ENCODE measurements around the gene SYNDIG1.

The SYNDIG1 gene

DNA sequence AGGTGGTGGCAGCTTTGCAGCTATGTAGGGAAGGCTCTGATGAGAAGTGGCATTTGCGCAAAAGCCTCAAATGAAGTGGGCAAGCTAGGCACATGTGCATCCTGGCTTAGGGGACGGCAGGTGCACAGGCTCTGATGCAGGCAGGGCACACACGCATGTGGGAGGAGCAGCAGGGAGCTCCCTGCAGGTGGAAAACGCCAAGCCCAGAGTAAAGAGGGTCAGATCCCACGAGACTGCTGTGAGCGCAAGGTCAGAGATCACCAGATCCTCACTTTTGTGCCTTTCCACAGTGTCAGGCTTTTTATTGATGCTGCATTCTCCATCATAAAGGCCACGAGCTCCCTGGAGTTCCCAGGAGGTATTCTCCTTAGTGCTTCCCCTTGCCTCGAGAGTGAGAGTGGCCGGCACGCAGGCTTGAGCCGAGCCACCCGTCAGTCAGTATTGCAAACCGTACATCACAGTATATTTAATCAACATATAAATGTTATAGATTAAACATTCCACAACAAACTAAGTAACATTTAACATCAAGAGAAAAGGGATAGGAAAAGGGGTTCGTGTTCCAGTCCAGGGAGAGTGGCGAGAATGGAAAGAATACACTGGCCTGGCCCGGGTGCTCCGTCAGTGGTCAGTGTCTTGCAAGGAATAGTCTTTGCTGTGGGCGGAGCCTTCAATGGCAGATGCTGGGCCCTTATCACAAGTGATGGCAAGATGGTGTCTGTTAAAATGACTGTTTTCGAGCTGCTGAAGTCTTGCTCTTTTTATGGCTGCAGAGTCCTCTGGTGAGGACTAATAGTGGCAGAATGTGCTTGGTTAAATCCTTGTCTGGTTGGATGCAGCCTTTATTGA, 109.4 kb downstream of the SYNDIG1 start:
- no peaks in the 10 kb centered on the region for H3K4me1 ChIP-seq (ENCODE audit: control insufficient read depth, low read depth, low read length)
- no peak overlapping the region for H2BK15ac ChIP-seq (replicated peaks; ENCODE audit: low read depth)
- no peak overlapping the region for H2BK120ac ChIP-seq (ENCODE audit: low read depth, low read length)
- no peaks in the 10 kb centered on the region for H3K36me3 ChIP-seq (ENCODE audit: control insufficient read depth, insufficient read depth, low read length)
- H2BK5ac ChIP-seq (ENCODE audit: low read length) = no peak overlapping the region
- no peaks in the 10 kb centered on the region for H3K27me3 ChIP-seq (ENCODE audit: insufficient read depth, low read length, poor library complexity)
- H3K4ac ChIP-seq (ENCODE audit: low read depth, low read length) = no peak overlapping the region
- no peak overlapping the region for H4K8ac ChIP-seq (ENCODE audit: low read depth, low read length)
- peaks cover 1% of the 10 kb centered on the region for H3K79me1 ChIP-seq (ENCODE audit: low read length)
- no peak for DNase-seq
- H3K56ac ChIP-seq (ENCODE audit: low read length) = no peak overlapping the region
- no CpG with 5 or more reads among the region's 19 CpGs for WGBS (ENCODE audit: extremely low coverage, insufficient coverage, low lambda C conversion rate)
- H3K4me2 ChIP-seq (ENCODE audit: low read length) = no peak overlapping the region
- H3K23ac ChIP-seq (ENCODE audit: low read length) = no peak overlapping the region
- no peak overlapping the region for H4K5ac ChIP-seq (ENCODE audit: low read length)
- H3K79me2 ChIP-seq (ENCODE audit: control insufficient read depth, insufficient read depth, low read length) = no peaks in the 10 kb centered on the region
- no peak overlapping the region for H3K18ac ChIP-seq (ENCODE audit: low read length)
- H3K4me3 ChIP-seq (ENCODE audit: low read length) = no peak overlapping the region
- no peak overlapping the region for H3K9ac ChIP-seq (ENCODE audit: low read length)
- H2AK5ac ChIP-seq (ENCODE audit: low read length) = no peak overlapping the region
- no peak overlapping the region for H3K27ac ChIP-seq (ENCODE audit: low read depth, low read length)

DNA sequence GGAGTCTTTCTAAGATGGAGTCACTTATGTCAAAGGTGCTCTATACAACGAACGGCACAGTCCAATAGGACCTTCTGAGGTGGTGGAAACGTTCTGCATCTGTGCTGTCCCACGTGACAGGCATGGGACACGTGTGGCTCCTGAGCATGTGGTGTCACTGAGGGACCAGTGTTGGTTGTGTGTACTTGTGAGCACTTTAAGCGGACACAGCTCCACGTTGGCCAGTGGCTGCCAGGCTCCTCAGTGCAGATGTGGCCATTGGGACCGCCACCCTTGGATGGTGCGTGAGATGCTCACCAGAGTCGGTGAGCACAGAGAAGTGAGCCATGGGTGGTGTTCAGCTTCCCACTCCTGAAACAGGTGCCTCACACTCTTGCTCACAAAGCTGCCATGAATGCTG, 110.0 kb downstream of the SYNDIG1 start:
- Histone ChIP-seq H2AK5ac (ENCODE audit: low read length) (no peak overlapping the region), H4K5ac (ENCODE audit: low read length) (no peak overlapping the region), H3K4me3 (ENCODE audit: low read length) (no peak overlapping the region), H3K27ac (ENCODE audit: low read depth, low read length) (no peak overlapping the region), H3K4me2 (ENCODE audit: low read length) (no peak overlapping the region), H3K4me1 (ENCODE audit: control insufficient read depth, low read depth, low read length) (no peaks in the 10 kb centered on the region), H3K27me3 (ENCODE audit: insufficient read depth, low read length, poor library complexity) (no peaks in the 10 kb centered on the region), H3K56ac (ENCODE audit: low read length) (no peak overlapping the region), H3K9ac (ENCODE audit: low read length) (no peak overlapping the region), H3K79me2 (ENCODE audit: control insufficient read depth, insufficient read depth, low read length) (no peaks in the 10 kb centered on the region), H3K36me3 (ENCODE audit: control insufficient read depth, insufficient read depth, low read length) (no peaks in the 10 kb centered on the region), H2BK15ac (replicated peaks; ENCODE audit: low read depth) (no peak overlapping the region), H2BK5ac (ENCODE audit: low read length) (no peak overlapping the region), H3K18ac (ENCODE audit: low read length) (no peak overlapping the region), H3K23ac (ENCODE audit: low read length) (no peak overlapping the region), H4K8ac (ENCODE audit: low read depth, low read length) (no peak overlapping the region), H3K79me1 (ENCODE audit: low read length) (peaks cover 1% of the 10 kb centered on the region), H3K4ac (ENCODE audit: low read depth, low read length) (no peak overlapping the region), H2BK120ac (ENCODE audit: low read depth, low read length) (no peak overlapping the region)
- no CpG with 5 or more reads among the region's 10 CpGs for WGBS (ENCODE audit: extremely low coverage, insufficient coverage, low lambda C conversion rate)
- DNase-seq = no peak

DNA sequence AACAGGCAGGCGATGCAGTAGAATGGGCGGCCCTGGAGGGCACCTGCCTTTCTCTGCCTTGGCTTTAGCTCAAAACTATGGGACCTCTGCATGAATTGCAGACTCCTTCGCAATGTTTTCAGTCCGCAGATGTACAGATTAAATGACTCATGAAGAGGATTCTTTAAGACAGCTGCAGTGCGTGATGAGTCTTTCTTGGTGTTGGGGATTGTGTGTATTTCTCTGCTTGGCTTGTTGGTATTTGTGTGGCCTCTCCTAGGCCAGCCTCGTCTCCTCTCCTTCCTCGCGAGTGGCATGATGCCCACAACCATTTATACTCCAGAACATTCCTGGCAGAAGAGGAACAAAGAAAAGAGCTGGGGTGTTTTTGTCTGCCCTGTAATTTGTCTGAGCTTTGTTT, 110.6 kb downstream of the SYNDIG1 start:
- Histone ChIP-seq H2AK5ac (ENCODE audit: low read length) (no peak overlapping the region), H3K23ac (ENCODE audit: low read length) (no peak overlapping the region), H3K27me3 (ENCODE audit: insufficient read depth, low read length, poor library complexity) (no peaks in the 10 kb centered on the region), H4K5ac (ENCODE audit: low read length) (no peak overlapping the region), H3K79me1 (ENCODE audit: low read length) (peaks cover 1% of the 10 kb centered on the region), H3K79me2 (ENCODE audit: control insufficient read depth, insufficient read depth, low read length) (no peaks in the 10 kb centered on the region), H3K9ac (ENCODE audit: low read length) (no peak overlapping the region), H3K4ac (ENCODE audit: low read depth, low read length) (no peak overlapping the region), H3K4me3 (ENCODE audit: low read length) (no peak overlapping the region), H3K27ac (ENCODE audit: low read depth, low read length) (no peak overlapping the region), H3K36me3 (ENCODE audit: control insufficient read depth, insufficient read depth, low read length) (no peaks in the 10 kb centered on the region), H2BK15ac (replicated peaks; ENCODE audit: low read depth) (no peak overlapping the region), H2BK120ac (ENCODE audit: low read depth, low read length) (no peak overlapping the region), H3K4me2 (ENCODE audit: low read length) (no peak overlapping the region), H2BK5ac (ENCODE audit: low read length) (no peak overlapping the region), H4K8ac (ENCODE audit: low read depth, low read length) (no peak overlapping the region), H3K18ac (ENCODE audit: low read length) (no peak overlapping the region), H3K56ac (ENCODE audit: low read length) (no peak overlapping the region), H3K4me1 (ENCODE audit: control insufficient read depth, low read depth, low read length) (no peaks in the 10 kb centered on the region)
- no peak for DNase-seq
- no CpG with 5 or more reads among the region's 8 CpGs for WGBS (ENCODE audit: extremely low coverage, insufficient coverage, low lambda C conversion rate)

DNA sequence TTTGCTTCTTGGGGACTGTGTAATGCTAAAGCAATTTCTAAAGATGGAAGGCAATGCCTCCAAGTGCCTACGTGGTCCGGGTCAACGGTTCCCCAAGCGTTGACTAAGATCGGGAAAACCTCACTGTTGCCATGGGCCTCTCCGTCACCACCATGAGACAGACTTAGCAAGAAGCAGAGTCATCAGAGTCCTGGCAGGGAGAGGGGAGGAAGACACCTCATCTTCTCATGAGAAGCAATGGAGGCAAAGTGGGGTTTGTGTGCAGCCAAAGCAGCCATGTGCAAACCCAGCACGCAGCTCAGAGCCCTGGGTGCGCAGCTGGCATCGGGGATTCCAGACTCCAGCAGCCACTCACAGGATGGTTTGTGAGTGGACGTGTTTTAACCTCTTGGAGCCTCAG, 111.4 kb downstream of the SYNDIG1 start:
- H2AK5ac ChIP-seq (ENCODE audit: low read length) = no peak overlapping the region
- no peaks in the 10 kb centered on the region for H3K4me1 ChIP-seq (ENCODE audit: control insufficient read depth, low read depth, low read length)
- no peak overlapping the region for H3K18ac ChIP-seq (ENCODE audit: low read length)
- no peak overlapping the region for H2BK5ac ChIP-seq (ENCODE audit: low read length)
- no peak overlapping the region for H2BK120ac ChIP-seq (ENCODE audit: low read depth, low read length)
- H3K4ac ChIP-seq (ENCODE audit: low read depth, low read length) = no peak overlapping the region
- no peak overlapping the region for H4K8ac ChIP-seq (ENCODE audit: low read depth, low read length)
- no peak overlapping the region for H3K4me2 ChIP-seq (ENCODE audit: low read length)
- no peak overlapping the region for H3K56ac ChIP-seq (ENCODE audit: low read length)
- no peak overlapping the region for H3K9ac ChIP-seq (ENCODE audit: low read length)
- peaks cover 1% of the 10 kb centered on the region for H3K79me1 ChIP-seq (ENCODE audit: low read length)
- H3K79me2 ChIP-seq (ENCODE audit: control insufficient read depth, insufficient read depth, low read length) = no peaks in the 10 kb centered on the region
- DNase-seq = no peak
- H3K36me3 ChIP-seq (ENCODE audit: control insufficient read depth, insufficient read depth, low read length) = no peaks in the 10 kb centered on the region
- H4K5ac ChIP-seq (ENCODE audit: low read length) = no peak overlapping the region
- no peaks in the 10 kb centered on the region for H3K27me3 ChIP-seq (ENCODE audit: insufficient read depth, low read length, poor library complexity)
- no CpG with 5 or more reads among the region's 10 CpGs for WGBS (ENCODE audit: extremely low coverage, insufficient coverage, low lambda C conversion rate)
- H3K23ac ChIP-seq (ENCODE audit: low read length) = no peak overlapping the region
- no peak overlapping the region for H3K27ac ChIP-seq (ENCODE audit: low read depth, low read length)
- no peak overlapping the region for H2BK15ac ChIP-seq (replicated peaks; ENCODE audit: low read depth)
- H3K4me3 ChIP-seq (ENCODE audit: low read length) = no peak overlapping the region

DNA sequence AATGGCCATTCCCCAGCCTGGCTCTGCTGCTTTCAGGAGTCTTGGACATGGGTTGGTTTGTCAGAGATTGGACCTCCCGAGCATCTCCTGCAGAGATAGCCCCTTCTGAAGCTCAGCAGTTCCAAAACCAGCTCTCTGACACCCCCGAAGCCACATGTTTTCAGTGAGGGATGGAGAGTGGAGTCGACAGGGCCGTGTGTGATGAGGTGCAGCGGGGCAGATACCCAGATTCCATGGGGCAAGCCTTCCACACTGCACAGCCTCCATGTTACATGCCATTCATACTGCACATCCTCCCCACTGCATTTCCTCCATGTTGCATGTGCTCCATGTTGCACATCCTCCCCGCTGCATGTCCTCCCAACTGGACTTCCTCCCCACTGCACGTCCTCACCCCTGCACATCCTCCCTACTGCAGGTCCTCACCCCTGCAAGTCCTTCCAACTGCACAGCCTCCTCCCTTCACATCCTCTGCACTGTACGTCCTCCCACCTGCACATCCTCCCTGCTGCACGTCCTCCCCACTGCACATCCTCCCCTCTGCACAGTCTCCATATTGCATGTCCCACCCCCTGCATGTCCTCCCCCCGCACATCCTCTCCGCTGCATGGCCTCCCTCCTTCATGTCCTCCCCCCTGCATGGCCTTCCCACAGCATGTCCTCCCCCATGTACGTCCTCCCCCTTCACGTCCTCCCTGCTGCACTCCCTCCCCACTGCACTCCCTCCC, 112.2 kb downstream of the SYNDIG1 start:
- no peaks in the 10 kb centered on the region for H3K36me3 ChIP-seq (ENCODE audit: control insufficient read depth, insufficient read depth, low read length)
- WGBS (ENCODE audit: extremely low coverage, insufficient coverage, low lambda C conversion rate) = no CpG with 5 or more reads among the region's 13 CpGs
- H3K23ac ChIP-seq (ENCODE audit: low read length) = no peak overlapping the region
- no peak overlapping the region for H4K8ac ChIP-seq (ENCODE audit: low read depth, low read length)
- no peaks in the 10 kb centered on the region for H3K27me3 ChIP-seq (ENCODE audit: insufficient read depth, low read length, poor library complexity)
- no peak overlapping the region for H3K4me3 ChIP-seq (ENCODE audit: low read length)
- no peak overlapping the region for H2BK15ac ChIP-seq (replicated peaks; ENCODE audit: low read depth)
- no peak overlapping the region for H3K27ac ChIP-seq (ENCODE audit: low read depth, low read length)
- no peak overlapping the region for H3K4me2 ChIP-seq (ENCODE audit: low read length)
- H2AK5ac ChIP-seq (ENCODE audit: low read length) = no peak overlapping the region
- no peaks in the 10 kb centered on the region for H3K4me1 ChIP-seq (ENCODE audit: control insufficient read depth, low read depth, low read length)
- no peak overlapping the region for H4K5ac ChIP-seq (ENCODE audit: low read length)
- H3K9ac ChIP-seq (ENCODE audit: low read length) = no peak overlapping the region
- no peak for DNase-seq
- no peak overlapping the region for H3K18ac ChIP-seq (ENCODE audit: low read length)
- no peak overlapping the region for H3K4ac ChIP-seq (ENCODE audit: low read depth, low read length)
- H2BK120ac ChIP-seq (ENCODE audit: low read depth, low read length) = no peak overlapping the region
- no peaks in the 10 kb centered on the region for H3K79me2 ChIP-seq (ENCODE audit: control insufficient read depth, insufficient read depth, low read length)
- H3K56ac ChIP-seq (ENCODE audit: low read length) = no peak overlapping the region
- peaks cover 1% of the 10 kb centered on the region for H3K79me1 ChIP-seq (ENCODE audit: low read length)
- no peak overlapping the region for H2BK5ac ChIP-seq (ENCODE audit: low read length)

Data from mesendoderm (in vitro differentiated cells).